HG03045 (cell line): ENCODE measurements around the gene SLC39A10.
"Not testable (repeated sequence)": the region's sequence is repeated elsewhere in the genome, so short reads cannot be mapped to it uniquely, and the experiment has no call there.

Experiments
- ATAC-seq: cut with Tn5 transposase; IDR thresholded peaks from one replicate; pipeline ENCODE4 v1.9.1; 2021; ENCODE audit warnings: mild to moderate bottlenecking, moderate library complexity; ENCODE audit not compliant: unreplicated experiment

Gene SLC39A10

DNA sequence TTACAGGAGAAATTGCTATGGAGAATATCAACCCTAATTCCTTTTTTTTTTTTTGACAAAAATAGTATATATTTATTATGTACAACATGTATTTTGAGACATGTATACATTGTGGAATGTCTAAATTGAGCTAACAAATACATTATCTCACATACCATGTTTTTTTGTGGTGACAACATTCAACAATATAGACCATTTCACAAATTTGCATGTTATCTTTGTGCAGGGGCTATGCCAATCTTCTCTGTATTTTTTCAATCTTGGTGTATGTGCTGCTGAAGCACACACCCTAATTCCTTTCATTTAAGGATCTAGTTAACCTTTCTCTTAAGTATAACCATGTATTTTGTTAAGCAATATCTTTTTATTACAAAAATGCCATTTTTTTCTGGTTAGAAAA lies 13.2 kb downstream of the SLC39A10 start:
- ATAC-seq: no peak

DNA sequence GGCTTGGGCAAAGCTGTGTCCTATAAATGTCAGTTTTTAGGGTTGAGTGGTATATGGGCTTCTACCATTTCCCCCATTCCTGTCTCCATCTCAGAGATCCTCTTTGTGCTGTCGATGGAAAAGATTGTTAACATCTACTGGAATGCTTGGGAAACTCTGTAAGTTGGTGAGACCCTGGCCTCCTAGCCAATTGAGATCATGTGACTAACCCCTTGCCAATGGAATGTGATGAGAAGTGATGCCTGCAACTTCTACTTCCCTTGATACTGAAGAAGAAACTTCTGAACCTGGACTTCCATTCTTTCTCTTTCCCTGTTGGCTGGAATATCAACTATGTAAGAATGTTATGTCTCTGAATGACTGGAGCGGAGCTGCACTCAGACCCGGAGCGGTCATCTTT lies 14.5 kb downstream of the SLC39A10 start:
- ATAC-seq: no peak

DNA sequence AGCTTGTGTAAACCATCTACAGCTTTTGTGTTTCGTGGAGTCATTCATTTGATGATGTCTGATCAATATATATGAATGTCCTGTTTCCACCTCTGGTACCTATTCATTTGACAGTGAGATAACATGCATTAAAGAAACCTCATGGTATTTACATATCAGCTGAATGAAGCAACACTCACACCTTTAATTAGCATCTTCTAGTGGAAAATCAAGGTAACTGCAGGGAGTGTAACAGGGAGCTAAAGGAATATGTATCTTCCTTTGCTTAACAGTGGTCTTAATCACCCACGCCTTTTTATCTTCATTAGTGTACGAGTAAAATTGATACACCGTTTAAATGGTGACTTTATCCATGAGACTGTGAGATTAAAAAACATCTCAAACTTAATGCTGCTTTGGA lies 15.6 kb downstream of the SLC39A10 start:
- no peak for ATAC-seq

GRCh38 chr2:195674491-195675221 lies 17.6 kb downstream of the SLC39A10 start:
- no peak for ATAC-seq

GRCh38 chr2:195675783-195676427 lies 18.9 kb downstream of the SLC39A10 start:
- ATAC-seq: no peak

DNA sequence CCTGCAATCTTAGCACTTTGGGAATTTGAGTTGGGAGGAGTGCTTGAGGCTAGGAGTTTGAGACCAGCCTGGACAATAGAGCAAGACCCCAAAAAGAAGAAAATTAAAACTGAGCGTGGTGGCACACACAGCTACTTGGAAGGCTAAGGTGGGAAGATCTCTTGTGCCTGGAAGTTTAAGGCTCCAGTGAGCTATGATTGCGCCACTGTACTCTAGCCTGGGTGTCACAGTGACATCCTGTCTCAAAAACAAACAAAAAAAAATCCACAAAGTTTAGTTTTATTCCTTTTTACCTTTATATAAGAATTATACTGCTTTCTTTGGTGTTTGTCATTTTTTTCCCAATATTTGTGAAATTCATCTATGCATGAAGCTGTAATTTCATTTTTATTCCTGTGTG lies 20.3 kb downstream of the SLC39A10 start:
- ATAC-seq: no peak

DNA sequence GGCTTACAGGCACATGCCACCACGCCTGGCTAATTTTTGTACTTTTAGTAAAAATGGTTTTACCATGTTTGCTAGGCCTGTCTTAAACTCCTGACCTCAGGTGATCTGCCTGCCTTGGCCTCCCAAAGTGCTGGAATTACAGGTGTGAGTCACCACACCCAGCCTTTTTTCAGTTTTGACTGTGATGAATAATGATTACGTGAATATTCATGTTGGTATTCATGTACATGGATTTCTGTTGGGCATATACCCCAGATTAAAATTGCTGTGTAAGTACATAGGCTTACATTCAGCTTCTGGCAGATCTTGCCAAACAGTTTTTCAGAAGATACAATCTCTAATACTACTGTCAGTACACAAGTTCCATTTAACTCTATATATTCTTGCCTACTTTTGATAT lies 20.9 kb downstream of the SLC39A10 start:
- ATAC-seq: no peak

- ATAC-seq: no peak
Measured at GRCh38 chr2:195682077-195682476, 25.1 kb downstream of the SLC39A10 start.

GRCh38 chr2:195683174-195683573 lies 26.1 kb downstream of the SLC39A10 start:
- no peak for ATAC-seq

DNA sequence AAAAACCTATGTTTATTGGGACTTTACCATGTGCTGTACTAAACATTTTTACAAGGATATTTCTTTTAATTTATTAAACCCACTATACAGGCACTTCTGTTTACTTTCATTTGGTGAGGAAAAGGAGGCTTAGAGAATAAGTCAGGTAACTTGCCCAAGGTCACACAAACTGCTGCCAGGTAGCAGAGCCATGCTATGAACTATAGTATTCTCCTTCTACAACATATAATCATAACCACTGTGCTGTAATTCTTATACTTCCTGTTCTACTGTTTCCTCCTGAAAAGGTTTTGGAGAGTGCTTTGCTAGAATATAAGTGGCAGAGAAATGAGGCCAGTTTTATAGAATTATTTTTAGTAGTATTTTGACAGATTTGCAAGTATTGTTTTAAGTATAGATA lies 29.5 kb downstream of the SLC39A10 start:
- no peak for ATAC-seq

DNA sequence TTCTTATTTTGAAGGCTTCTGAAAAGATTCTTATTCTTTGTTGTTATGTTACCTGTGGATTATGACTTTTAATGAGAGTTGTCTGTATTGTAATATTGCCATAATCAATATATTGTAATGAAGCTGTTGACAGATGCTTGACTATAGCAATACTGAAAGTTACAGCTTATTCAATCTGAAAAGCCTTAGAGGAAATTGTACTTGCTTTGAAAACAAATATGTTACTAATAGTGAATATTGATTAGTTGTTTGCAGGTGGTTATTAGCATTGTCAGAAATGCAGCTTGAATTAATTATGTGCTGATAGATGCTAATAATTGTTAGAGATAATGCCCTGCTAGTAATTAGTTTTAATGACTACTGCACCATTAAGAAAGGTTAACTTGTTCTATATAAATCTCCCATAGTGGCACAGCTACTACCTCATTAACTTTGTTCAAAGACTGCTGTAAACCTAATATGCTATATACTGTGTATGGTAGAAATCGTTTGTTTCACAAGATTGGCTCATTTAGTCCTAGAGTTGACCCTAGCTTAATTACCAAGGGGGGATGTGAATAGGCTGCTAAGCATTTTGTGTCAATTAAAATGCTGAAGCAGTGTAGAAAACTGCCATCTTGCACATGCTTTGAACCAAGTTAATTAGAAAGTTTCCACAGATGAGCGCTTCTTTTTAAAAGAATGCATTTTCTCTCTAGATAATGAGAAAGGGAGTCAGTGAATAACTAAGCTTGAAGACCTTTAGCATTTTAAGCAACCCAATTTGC lies 30.5 kb downstream of the SLC39A10 start:
- no peak for ATAC-seq

DNA sequence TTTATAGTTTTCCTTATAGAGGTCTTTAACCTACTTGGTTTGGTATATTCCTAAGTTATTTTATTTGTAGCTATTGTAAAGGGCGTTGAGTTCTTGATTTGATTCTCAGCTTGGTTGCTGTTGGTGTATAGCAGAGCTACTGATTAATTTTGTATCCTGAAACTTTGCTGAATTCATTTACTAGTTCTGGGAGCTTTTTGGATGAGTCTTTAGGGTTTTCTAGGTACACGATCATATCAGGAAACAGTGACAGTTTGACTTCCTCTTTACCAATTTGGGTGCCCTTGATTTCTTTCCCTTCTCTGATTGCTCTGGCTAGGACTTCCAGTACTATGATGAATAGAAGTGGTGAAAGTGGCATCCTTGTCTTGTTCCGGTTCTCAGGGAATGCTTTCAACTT lies 35.5 kb downstream of the SLC39A10 start:
- ATAC-seq: not testable (repeated sequence)

DNA sequence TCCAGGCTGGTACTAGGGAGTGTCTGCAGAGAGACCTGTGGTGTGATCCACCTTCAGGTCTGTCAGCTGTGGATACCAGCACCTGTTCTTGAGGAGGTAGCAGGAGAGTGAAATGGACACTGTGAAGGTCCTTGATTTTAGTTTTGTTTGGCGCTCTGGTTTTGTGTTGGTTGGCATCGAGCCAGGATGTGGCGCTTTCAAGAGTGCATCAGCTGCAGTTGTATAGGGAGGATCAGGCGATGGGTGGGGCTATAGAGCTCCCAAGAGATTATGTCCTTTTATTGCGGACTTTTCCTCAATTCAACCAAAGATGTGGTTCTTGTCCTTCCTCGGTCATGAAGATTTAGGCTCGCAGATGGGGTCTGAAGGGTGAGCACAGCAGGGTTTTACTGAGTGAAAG lies 37.5 kb downstream of the SLC39A10 start:
- ATAC-seq: no peak

DNA sequence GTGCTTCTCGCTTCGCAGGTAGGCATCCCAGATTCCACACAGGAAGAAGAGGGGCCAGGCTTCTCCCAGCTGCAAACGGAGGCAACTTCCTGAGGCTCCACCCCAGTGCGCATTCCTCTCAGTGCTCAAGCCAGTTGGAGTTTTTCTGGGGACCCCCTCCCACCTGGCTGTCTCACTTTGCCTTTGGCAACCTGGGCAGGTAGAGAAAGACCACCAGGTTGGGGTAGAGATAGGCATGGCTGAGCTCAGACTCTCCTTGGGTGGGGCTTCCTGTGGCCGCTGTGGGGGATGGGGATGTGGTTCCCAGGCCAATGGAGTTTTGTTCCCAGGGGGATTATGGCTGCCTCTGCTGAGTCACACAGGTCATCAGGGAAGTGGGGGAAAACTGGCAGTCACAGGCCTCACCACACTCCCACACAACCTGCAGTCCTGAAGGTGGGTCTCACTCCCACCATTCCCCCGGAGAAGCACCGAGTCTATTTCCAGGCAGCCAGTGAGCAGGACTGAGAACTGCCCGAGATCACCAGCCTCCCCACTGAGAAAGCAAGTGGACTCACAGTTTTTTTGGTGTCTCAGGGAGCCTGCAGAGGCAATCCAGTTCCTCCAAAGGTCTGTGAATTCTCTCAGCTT lies 38.1 kb downstream of the SLC39A10 start:
- ATAC-seq: no peak

- no peak for ATAC-seq
Measured at GRCh38 chr2:195696012-195696411, 39.0 kb downstream of the SLC39A10 start.

DNA sequence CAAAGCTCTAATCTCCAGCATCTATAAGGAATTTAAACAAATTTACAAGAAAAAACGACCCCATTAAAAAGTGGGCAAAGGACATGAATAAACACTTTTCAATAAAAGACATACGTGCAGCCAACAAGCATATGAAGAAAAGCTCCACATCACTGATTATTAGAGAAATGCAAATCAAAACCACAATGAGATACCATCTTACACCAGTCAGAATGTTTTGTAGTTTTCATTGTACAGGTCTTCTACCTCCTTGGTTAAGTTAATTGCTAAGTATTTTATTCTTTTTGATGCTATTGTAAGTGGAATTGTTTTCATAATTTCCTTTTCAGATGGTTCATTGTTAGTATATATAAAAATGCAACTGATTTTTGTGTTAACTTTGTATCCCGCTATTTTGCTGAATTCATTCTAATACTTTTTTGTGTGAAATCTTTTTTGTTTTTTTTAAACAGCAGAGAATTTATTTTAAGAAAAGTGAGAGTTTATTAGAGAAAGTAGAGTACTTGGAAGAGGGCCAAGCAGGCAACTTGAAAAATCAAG lies 40.7 kb downstream of the SLC39A10 start:
- ATAC-seq: no peak

DNA sequence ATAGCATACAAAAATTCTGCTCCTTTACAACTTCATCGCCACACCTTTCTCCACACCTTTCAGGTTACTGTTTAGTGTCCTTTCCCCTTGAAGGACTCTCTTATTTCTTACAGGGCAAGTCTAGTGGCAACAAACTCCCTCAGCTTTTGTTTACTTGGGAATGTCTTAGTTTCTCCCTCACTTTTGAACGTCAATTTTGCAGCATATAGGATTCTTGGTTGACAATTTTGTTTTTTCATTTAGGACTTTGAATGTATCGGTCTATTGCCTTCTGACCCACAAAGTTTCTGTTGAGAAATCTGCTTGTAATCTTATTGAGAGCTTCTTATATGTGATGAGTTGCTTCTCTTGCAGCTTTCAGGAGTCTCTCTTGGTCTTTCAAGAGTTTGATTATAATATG lies 43.5 kb downstream of the SLC39A10 start:
- ATAC-seq: no peak

DNA sequence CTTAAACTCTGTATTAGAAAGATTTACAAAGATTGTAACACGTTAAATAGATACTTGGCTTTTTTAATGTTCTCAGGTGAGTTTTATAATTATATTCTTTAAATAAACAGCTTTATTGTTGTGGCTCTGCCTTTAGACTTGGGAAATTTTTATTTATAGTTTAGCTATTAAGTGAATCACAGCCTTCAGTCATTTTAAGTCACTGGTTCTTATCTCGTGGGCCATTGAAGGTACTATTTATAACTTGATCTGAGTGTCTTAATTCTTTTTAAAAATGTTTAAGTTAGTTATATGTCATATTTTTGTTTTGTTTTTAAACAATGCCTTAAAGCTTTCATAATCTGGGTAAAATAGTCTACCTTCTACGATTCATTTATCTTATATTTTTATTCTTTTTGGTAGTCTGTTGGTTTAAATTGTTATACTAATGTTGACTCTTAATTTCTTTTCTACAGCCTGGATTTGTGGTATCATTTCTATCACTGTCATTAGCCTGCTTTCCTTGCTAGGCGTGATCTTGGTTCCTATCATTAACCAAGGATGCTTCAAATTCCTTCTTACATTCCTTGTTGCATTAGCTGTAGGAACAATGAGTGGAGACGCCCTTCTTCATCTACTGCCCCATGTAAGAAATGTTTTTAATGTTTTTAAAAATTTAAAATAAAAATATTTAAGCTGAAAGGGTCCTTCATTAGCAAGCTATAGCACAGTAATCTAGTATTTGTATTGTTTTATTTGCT lies 49.3 kb downstream of the SLC39A10 start:
- ATAC-seq: no peak

DNA sequence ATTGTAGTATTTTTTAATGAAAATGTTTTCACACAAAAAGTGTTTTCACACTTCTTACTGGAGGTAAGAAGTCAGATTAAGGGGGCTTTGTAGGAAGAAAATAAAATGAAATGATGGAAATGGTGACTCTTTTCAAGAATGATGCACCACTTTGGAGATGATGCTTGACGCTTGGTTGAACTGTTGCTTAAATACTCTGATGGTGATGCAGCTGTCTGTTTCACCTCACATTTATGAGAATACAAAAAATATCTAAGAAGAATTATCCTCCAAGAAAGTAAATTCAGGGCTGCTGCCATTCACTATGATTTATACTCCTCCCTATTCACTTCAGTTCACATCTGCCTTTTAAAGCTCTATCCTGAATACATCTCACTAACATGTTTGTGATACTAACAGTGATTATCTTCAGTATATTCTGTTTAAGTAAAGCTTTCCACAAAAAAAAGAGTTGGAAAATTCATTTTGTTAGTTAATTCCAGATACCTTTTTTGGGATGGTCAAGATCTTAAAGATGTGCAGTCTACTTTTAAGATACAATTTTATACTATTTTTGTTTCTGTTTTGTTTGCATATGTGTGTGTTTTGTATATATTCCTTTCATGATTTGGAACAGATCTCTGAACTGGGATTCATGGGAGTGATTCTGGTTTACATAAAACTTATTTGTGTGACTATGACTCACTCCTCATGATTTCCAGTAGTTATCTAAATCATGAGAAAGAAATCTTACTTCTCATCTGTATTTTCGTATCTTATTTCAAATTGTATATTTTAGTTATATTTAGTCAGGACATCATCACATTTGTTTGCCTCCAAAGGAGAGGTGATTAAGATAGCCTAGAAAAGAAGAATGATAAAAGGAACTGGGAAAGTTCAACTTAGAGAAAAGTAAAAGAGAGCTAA lies 53.1 kb downstream of the SLC39A10 start:
- ATAC-seq: no peak

DNA sequence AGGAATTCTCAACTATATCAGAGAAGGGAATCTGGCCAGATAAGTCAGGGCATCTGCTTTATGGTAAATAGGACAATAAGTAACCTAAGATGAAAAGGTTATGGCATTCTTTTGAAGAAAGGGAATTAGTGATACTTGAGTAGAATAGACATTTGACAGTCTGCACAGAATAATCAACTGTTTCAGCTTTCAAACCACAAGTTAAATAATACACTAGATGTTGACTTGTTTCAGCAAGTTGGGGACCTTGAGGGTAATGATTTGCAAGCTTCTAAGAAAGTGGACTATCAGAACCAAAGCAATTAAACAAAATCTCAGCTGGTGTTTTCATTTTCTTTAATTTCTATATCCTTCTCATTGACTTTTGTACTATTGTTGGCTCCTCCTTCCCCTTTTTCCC lies 54.5 kb downstream of the SLC39A10 start:
- ATAC-seq: no peak
